Body of pancreas (tissue), 4 donors: ENCODE results near the gene DENND1A.

Experiments used
- CTCF ChIP-seq, 7 experiments: fragments of 450-650 bp in 4 of 7; fragments of 200-600 bp in 3 of 7; sonication (generic) in 3 of 7; IDR thresholded peaks; one replicate each; pipeline ENCODE4 v1.5.1; 2016 to 2019; ENCODE audit warnings: antibody characterized with exemption in 7 of 7
- POLR2A ChIP-seq, 3 donors: fragments of 450-650 bp; IDR thresholded peaks; one replicate each; pipeline ENCODE4 v1.6.1; 2016; ENCODE audit warnings: antibody characterized with exemption in 3 of 3, mild to moderate bottlenecking in 2 of 3

- TF ChIP-seq CTCF (IDR thresholded peaks at IDR 0.05) (no peak), POLR2A (IDR thresholded peaks at IDR 0.05) (no peak)
Observed at GRCh38 chr9:123411636-123412035, 518.3 kb downstream of the DENND1A start.
